ENCODE results near the gene CDS1.
A peak's percentile ranks its signal among the peaks of the same experiment; 100 is the strongest.
"Not testable (repeated sequence)": the region's sequence is repeated elsewhere in the genome, so short reads cannot be mapped to it uniquely, and the experiment has no call there.

CDS1 gene

DNA sequence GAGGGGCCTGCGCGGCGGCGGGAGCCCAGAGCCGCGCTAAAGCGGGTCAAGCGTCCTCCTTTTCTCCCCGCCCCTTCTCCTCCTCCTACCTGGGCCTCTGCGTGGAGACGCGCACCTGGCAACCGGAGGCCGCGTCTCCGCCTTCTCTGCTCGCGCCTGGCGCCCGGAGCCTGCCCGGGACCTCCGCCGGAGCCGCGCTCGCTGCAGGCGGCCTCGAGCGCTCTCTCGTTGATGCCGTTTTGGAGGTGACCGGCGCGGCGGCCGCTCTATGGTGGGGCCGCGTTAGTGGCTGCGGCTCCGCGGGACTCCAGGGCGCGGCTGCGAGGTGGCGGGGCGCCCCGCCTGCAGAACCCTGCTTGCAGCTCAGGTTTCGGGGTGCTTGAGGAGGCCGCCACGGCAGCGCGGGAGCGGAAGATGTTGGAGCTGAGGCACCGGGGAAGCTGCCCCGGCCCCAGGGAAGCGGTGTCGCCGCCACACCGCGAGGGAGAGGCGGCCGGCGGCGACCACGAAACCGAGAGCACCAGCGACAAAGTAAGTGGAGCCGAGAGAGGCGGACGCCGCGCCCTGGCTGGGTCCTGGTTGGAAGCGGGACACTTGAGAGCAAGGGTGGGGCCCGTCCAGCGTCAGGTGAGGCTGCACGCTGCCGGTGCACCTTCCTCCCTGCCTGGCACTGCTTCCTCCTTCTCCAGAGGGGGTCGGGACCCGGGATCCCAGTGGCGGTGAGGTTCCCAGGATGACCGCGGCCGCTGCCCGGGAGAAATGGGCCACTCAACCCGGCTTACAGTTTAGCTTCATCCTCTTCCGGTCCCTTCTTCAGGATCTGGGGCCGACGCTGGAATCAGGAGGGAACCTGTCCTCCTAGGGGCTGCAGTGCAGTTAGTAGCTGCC is at the start of gene CDS1:
CDS1 (plus strand) TSS at position 140 of the 888 bp plus-strand sequence; CDS start at position 415, 275 bp downstream.
- no peak for DNase-seq

DNA sequence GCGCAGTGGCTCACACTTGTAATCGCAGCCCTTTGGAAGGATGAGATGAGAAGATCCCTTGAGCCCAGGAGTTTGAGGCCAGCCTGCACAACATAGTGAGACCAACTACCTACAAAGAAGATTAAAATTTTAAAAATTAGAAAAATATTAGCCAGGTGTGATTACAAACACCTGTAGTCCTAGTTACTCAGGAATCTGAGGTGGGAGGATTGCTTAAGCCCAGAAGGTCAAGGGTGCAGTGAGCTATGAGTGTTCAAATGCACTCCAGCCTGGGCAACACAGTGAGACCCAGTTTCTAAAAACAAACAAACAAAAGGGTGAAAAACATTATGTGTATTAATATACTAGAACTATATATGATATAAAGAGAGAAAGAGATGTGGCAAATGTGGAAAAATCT is 47.0 kb upstream of the CDS1 start:
- DNase-seq = no peak

DNA sequence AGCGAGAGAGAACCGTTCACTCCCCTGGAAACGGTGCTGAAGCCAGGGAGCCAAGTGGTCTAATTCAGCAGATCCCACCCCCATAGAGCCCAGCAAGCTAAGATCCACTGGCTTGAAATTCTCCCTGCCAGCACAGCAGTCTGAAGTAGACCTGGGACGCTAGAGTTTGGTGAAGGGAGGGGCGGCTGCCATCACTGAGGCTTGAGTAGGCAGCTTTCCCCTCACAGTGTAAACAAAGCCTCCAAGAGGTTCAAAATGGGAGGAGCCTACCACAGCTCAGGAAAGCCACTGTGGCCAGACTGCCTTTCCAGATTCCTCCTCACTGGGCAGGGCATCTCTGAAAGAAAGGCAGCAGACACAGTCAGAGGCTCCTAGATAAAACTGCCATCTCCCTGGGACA is 37.8 kb upstream of the CDS1 start:
- DNase-seq = no peak

DNA sequence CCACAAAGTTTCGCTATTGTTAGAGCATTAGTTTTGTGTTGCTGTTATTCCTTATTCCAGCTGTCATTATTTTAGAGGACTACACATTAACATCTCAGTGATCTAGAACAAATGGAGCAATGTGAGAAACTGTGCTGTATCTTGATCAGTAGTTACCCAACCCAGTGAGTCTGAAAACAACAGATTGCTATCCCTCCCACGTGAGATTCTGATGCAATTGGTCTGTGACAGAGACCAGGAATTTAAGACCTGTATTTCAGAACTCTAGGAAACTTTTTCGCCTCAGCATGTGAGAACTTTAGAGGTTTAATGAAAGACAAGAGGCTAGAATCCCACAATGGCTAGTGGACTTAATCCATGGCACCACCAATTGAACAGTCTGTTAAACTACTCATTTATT is 35.7 kb upstream of the CDS1 start:
- DNase-seq = no peak

DNA sequence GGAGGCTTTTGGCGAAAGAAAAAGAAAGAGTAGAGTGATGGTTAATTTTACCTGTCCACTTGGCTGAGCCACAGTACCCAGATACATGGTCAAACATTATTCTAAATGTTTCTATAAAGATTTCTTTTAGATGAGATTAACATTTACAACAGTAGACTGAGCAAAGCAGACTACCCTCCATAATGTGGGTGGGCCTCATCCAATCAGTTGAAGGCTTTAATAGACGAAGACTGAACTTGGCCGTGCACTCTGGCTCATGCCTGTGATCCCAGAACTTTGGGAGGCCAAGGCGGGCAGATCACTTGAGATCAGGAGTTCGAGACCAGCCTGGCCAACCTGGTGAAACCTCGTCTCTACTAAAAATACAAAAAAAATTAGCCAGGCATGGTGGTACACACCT is 33.7 kb upstream of the CDS1 start:
- not testable (repeated sequence) for DNase-seq

DNA sequence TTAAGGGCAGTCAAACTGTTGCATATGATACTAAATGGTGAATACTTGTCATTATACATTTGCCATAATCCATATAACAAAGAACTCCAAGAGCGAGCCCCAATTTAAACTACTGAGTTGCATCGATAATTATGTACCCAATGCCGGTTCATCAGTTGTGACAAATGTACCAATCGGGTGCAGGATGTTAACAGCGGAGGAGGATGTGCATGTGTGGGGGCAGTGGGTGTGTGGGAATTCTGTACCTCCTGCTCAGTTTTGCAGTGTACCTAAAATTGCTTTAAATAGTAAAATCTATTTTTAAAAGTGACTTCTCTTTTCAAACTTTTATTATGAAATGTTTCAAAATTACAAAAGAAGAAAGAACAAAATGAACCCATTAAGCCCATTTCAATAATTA is 20.8 kb upstream of the CDS1 start:
- DNase-seq = no peak

DNA sequence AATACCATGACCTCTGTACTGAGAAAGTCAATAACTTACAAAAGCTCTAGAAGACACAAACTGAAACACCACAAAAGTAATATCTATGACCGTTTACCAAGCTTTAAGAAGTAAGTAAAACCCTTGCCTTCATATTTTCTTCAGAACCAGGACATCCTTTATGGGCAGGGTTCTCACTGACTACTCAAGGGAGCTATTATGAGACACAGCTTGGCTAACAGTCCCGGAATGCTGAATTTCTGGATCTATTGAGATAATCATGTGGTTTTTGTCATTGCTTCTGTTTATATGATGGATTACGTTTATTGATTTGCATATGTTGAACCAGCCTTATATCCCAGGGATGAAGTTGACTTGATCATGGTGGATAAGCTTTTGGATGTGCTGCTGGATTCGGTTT is 19.9 kb upstream of the CDS1 start:
- DNase-seq = no peak

DNA sequence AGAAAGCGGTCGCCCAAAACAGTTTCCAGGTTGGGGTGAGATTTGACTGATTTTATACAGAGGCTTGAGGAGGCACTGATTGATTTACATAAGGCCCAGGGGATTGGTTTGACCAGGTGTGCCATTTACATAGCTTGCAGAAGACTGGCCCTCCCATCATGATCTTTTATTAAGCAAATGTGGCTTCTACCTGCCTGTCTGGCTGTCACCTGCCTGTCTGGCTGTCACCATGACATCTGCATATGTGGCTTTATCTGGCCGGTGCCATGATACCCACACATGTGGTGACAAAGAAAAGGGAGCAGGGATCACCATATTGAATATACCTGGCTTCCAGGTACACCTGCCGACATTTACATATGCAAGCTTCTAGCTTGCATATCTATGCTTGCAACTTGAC is 17.0 kb upstream of the CDS1 start:
- no peak for DNase-seq

DNA sequence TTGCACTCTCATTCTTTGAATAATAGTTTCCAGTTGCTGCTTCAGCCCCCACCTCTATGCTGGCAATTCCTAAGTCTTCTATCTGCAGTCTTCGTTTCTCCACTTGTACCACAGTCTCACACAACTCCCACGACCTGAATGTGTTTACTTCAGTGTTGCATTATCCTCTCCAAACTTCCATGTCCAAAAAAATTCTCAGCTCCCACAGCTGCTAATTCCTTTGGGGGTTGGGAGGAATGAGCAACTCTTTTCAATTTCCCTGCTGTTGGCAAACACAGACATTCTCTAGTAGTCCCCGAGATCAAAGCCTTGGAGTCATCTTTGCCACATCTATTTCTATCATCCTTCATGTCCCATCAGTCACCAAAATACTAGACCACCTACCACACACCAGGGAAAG is 14.4 kb upstream of the CDS1 start:
- DNase-seq = no peak

DNA sequence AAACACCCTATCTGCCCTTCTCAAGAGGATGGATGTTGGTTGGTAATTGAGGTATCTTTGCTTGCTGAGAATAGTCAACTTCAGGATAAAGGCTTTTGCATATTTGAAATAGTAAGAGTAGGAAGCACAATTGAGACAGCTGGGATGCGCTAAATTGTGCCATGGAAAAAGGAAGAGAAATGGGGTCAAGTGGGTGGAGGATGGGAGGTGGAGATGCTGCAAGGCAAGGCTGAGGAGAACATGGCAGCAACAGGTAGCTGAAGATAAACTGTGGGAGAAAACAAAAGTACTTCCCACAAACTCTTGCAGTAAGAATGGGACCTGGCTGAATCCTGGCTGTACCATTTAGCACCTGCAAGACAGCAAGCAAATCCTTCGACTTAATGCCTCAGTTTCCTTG is 13.9 kb upstream of the CDS1 start:
- no peak for DNase-seq

DNA sequence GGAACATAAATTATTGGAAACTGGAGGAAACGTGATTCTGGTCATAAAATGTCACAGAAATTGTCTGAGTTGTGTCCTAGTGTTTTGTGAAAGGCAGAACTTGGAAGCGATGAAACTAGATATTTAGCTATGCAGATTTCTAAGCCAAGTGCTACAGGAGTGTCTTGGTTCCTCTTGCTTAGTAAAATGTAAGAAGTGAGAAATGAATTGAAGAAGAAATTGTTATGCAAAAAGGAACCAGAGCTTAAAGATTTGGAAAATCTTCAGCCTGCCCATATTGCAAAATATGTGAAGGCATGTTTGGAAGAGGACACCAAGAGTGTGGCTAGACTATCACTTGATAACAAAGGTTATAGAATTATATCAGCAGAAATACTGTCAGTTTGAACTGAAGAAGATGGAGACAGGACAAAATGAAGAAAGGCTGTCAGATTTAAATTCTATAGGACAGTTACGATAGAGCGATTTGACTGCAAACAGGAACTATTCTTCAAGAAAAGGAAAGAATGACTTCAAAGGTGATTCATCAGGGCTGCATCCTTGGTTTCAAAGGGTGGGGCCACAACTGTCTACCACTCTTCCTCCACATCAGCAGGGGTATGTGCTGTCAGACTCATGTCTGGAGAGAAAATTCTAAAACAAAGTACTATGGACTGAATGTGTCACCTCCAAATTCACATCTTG is 9.4 kb upstream of the CDS1 start:
- no peak for DNase-seq

DNA sequence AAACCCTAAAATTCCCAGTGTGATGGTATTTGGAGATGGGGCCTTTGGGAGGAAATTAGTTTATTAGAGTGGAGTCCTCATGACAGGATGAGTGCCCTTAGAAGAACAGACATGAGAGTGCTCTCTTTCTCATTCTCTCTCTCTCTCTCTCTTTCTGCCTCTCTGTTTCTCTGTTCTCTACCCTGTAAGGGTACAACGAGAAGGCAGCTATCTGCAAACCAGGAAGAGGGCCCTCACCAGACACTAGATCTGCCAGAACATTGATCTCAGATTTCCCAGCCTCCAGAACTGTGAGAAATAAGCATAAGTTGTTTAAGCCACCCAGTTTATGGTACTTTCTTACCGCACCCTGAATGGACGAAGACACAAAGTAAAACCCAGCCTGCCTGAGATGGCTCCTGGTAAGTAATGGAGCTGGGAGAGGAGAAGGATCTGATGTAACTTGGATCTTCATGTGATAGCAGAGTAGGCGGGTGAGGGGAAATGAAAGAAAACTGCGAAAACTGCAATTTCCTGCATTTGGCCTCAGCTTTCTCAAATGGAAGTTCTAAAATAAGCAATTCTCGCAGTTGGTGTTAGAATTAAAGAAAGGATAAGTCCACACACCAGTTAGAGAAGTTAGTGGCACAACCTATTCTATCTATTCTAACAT is 8.7 kb upstream of the CDS1 start:
- no peak for DNase-seq

DNA sequence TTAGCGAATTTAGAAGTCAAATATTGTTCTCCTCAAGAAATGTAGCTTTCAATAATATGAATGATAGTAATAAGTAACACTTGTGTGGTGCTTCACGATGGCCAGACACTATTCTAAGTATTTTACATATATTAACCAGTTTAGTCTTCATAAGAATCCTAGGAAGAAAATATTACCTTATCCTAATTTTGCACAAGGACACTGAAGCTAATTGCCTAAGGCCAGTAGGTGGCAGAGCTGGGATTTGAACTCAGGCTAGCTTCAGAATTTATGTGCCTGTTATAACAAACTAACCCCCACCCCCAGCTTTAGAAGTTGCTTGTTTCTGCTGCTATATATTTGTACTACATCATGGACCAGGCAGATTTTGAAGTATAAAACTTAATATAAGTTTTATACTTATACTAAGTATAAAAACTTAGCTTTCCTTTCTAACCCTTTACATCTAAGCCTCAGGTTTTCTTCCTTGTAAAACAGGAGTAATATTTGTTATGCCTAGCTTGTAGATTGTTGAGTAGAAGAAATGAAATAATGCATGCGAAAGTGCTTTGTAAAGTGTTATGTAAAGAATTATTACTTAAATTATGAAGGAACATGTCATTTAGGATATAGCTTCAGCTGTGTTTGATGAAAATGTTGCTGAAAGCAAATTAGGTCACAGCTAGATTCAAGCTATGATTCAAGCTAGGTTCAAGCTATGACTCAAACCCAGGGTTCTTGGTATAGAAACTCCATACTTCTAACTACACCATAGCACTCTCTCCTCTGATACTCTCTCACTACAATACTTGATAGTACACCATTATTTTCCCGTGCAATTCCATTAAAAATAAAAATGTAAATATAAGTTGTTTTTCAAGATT is 4.2 kb upstream of the CDS1 start:
- peak; percentile 10 for DNase-seq

DNA sequence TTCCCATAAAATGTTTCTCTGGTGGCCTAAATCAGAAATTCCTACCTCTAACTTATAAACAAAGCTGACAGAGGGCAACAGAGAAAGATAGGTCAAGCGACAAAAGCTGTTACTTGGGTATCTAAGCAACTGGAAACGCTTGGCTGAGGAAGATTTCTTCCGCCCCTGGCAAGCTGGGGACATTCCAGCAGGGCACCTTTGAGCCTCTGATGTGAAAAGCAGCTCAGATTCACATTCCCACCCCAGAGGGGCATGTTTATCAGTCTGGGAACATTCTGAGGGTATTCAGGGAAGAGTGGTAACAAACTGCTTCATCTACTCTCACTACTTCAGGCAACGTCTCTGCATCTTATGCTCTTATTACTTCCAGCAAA is 3.5 kb upstream of the CDS1 start:
- no peak for DNase-seq

DNA sequence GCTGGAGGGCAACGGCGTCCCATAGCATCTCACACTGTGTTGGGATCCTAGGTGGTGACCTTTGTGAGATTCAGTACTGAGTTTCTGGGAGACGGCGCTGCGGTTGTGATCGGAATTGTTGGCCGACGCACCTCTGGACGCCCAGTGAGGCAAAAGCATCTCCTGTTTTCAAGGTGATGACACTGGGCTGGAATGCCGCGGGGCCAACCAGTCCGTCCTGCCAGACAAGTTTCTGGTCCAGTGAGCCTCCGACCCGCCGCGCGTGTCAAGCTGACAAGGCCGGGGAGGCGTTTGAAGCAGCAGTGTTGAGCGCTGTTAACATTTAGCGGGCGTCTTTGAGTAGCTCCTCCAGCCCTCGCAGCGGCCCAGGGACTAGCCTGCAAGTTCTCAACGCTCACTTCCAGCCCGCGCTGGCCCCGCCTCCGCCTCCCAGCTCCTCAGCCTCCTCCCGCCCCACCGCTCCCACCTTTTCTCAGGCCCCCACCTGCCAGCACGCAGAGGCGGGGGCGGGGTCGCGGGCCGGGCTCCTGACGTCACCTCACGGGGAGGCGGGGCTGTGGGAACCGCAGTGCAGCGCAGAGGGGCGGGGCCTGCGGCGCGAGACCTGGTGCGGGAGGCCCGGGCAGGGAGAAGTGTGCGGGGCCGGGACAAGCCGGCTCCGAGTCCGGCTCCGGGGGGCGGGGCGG is 482 bp upstream of the CDS1 start:
- peak; percentile 91 for DNase-seq

DNA sequence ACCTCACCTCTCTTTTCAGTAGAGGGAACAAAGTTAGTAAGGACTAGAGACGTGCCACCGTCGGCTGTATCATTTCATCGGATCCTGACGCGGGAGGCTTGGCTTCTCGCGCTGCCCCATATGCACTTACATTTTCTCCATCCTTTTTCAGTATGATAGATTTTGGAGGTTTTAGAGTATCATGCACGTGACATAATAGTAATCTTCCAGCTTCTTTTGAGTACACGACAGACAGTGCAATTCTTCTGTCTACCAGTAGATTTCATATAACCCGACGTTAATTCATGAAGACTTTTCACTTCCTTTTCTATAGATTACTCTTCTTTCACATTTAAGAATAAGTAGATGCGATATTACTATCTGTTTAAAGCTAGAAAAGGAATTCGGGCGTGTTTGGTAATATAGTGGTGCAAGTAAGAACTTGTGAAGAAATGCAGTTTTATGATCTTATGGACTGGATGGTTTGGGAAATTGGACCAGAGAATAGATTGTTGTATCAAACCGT is 1.0 kb downstream of the CDS1 start:
- no peak for DNase-seq

DNA sequence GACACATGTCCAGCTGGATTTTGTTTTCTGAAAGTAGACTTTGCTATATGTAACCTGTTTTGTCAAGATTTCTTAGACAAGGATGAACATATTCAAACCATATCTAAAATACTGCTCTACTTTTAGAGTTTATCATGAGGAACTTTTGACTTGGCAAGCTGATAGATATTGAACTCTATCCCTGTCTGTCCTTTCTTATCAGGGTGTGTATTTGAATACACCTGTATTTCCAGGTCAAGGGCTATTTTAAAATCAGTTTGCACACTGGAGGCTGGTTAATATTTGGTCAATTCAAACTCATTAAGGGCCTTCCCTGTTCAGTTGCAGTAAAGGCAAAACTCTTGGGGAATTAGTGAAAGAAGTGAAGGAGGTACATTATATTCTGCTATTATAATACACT is 2.3 kb downstream of the CDS1 start:
- DNase-seq = no peak

DNA sequence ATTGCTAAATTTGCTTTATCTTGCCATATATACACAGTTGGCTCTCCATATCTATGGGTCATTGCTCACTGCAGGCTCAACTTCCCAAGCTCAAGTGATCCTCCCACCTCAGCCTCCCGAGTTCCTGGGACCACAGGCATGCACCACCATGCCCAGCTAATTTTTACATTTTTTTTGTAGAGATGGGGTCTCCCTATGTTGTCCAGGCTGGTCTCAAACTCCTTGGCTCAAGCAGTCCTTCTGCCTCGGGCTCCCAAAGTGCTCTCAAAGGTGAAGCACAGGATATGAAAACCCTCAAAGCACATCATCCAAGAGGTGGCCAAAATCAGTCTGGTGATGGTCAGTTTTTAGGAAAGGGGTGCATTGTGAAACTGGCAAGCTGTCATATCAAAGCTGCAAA is 11.8 kb downstream of the CDS1 start:
- DNase-seq = no peak

DNA sequence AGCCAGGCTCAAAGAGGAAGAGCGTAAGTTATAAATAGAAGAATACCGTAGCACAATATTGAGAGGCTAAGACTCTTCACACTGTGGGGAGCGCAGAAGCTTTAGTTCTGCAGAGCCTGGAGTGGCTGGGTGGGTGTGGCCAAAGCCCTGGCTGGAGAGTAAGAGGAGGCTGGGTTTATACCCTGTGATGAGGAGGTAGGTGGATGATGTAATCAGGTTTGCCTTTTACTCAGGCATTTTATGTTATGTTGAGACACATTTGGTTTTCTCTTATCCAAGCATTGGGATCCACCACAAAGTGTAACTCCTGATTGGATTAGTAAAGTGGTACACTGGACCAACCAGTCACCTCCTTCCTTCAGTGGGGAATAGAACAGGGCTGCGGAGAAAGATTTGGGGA is 13.9 kb downstream of the CDS1 start:
- DNase-seq = no peak

DNA sequence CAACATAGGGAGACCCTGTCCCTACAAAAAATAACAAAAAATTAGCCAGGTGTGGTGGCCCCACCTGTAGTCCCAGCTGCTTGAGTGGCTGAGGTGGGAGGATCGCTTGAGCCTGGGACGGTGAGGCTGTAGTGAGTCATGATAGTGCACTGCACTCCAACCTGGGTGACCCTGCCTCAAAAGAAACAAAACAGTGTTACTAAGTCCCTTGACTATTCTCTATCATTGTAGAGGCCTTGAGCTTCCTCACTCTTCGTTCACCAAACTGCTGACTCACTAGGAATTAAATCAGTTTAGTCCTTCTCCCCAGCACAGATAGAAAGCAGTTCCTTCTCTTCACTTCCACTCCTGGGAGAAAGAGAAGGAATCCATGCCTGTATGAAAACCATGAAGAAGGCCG is 14.5 kb downstream of the CDS1 start:
- DNase-seq = no peak

DNA sequence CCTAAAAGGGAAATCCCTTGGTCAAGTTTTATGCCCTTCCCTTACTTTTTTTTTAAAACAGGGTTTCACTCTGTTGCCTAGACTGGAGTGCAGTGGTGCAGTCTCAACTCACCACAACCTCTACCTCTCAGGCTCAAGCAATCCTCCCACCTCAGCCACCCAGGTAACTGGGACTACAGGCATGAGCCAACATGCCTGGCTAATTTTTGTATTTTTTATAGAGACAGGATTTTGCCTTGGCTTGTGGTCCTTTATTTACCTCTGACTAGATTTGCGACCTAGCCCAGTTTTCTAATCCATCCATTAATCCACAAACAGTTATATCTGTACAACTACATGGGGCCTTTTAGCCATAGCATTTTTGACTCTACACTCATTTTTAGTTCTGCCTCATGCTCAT is 23.7 kb downstream of the CDS1 start:
- no peak for DNase-seq

DNA sequence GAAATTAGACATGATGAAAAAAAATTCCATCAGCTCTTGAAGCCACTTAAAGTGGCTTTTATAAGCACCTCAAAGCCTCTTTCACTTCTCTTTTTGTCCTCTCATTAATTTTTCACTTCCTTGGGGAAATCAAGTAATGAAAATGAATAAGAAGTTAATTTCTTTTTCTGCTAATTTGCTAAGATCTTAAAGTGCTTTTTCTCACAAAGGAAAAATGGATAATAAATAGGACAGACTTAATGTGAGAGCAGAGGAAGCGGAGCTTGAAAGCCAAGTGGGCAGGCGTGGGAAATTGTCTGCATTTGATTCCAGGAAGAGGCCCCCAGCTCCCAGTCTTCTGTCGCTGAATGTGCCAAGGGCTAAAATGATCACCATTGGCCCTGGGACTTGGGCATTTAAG is 28.6 kb downstream of the CDS1 start:
- no peak for DNase-seq

All from CD4-positive, alpha-beta T cell treated with Interleukin-12 subunit alpha and Interleukin-12 subunit beta, for 1 hour (primary cell).